IMR-90 (cell line): ENCODE results near the gene STEEP1. TPM values are rescaled to one million over a fixed set of nuclear protein-coding genes. Genes with fewer than 3 reads are reported as not detected.

Experiments
- ATAC-seq: fragments of 200-7000 bp; cut with Tn5 transposase; 2 replicates; pipeline ENCODE4 v1.9.1; 2020; ENCODE audit warnings: low read depth, mild to moderate bottlenecking, moderate library complexity
- BruUV-seq: library from RNA; stranded (reverse); fragments of 400-500 nt; replicated peaks from 2 replicates; lab custom pipeline; 2021; lab: Mats Ljungman, UMichigan
- CTCF ChIA-PET: fragments of 300-600 bp; formaldehyde crosslinking; extraction: SDS; loops from one replicate; lab custom pipeline; 2021; ENCODE audit warnings: antibody characterized with exemption; lab: Yijun Ruan, JAX
- POLR2A ChIA-PET: fragments of 300-600 bp; sonication (Branson Sonifier 250); formaldehyde crosslinking; loops from one replicate; lab custom pipeline; 2022; ENCODE audit warnings: antibody characterized with exemption; ENCODE audit not compliant: unreplicated experiment; lab: Charles Lee
- DNase-seq: peaks from one replicate; pipeline ENCODE4 v3.0.0; 2013
- H2AFZ ChIP-seq: replicated peaks from 2 replicates; pipeline ENCODE3; 2013; ENCODE audit warnings: low read length, mild to moderate bottlenecking; ENCODE audit not compliant: poor library complexity
- H2AK5ac ChIP-seq: 2 replicates; pipeline ENCODE4 v1.6.1; 2013; ENCODE audit warnings: low read depth, low read length, inconsistent platforms
- H2AK9ac ChIP-seq: replicated peaks from 2 replicates; pipeline ENCODE3; 2013; ENCODE audit warnings: mild to moderate bottlenecking, low read depth, low read length, moderate library complexity; ENCODE audit not compliant: poor library complexity
- H2BK120ac ChIP-seq: 2 replicates; pipeline ENCODE4 v1.6.1; 2013; ENCODE audit warnings: low read depth, low read length, inconsistent platforms
- H2BK15ac ChIP-seq: 3 replicates; pipeline ENCODE4 v1.6.1; 2013; ENCODE audit warnings: low read depth, low read length, inconsistent platforms
- H2BK20ac ChIP-seq: 2 replicates; pipeline ENCODE4 v1.6.1; 2013; ENCODE audit warnings: low read depth, mild to moderate bottlenecking, inconsistent platforms, low read length, moderate library complexity
- H2BK5ac ChIP-seq: 2 replicates; pipeline ENCODE4 v1.6.1; 2013; ENCODE audit warnings: mild to moderate bottlenecking, low read depth, low read length, inconsistent platforms; ENCODE audit not compliant: poor library complexity, severe bottlenecking
- H3K14ac ChIP-seq: replicated peaks from 2 replicates; pipeline ENCODE4 v1.6.1; 2013; ENCODE audit warnings: low read depth, low read length, inconsistent platforms
- H3K18ac ChIP-seq: 2 replicates; pipeline ENCODE4 v1.6.1; 2013; ENCODE audit warnings: low read depth, low read length, control low read depth
- H3K23ac ChIP-seq: 2 replicates; pipeline ENCODE4 v1.6.1; 2013; ENCODE audit warnings: low read depth, low read length, inconsistent platforms
- H3K27ac ChIP-seq: 2 replicates; pipeline ENCODE4 v1.5.1; 2013; ENCODE audit warnings: mild to moderate bottlenecking, control low read depth, low read length; ENCODE audit not compliant: insufficient read depth
- H3K27me3 ChIP-seq: 2 replicates; pipeline ENCODE4 v1.6.1; 2013; ENCODE audit warnings: low read length; ENCODE audit not compliant: control insufficient read depth, insufficient read depth
- H3K36me3 ChIP-seq: 2 replicates; pipeline ENCODE4 v1.6.1; 2013; ENCODE audit warnings: low read length, mixed read lengths; ENCODE audit not compliant: control insufficient read depth, insufficient read depth
- H3K4ac ChIP-seq: 2 replicates; pipeline ENCODE4 v1.6.1; 2013; ENCODE audit warnings: low read depth, low read length, inconsistent platforms
- H3K4me1 ChIP-seq: 2 replicates; pipeline ENCODE4 v1.6.1; 2013; ENCODE audit warnings: low read length, mixed read lengths; ENCODE audit not compliant: control insufficient read depth, insufficient read depth
- H3K4me2 ChIP-seq: 2 replicates; pipeline ENCODE4 v1.6.1; 2013; ENCODE audit warnings: low read depth, mild to moderate bottlenecking, control low read depth, low read length, moderate library complexity
- H3K4me3 ChIP-seq: 2 replicates; pipeline ENCODE4 v1.5.1; 2013; ENCODE audit warnings: low read depth, mild to moderate bottlenecking, control low read depth, low read length, moderate library complexity; ENCODE audit not compliant: insufficient read depth
- H3K56ac ChIP-seq: 2 replicates; pipeline ENCODE4 v1.6.1; 2013; ENCODE audit warnings: low read length, inconsistent platforms; ENCODE audit not compliant: insufficient read depth; ENCODE audit errors: extremely low read depth
- H3K79me1 ChIP-seq, 2 experiments: 2 replicates each; pipeline ENCODE4 v1.6.1; 2013; ENCODE audit warnings: low read length in 2 of 2, inconsistent platforms in 1 of 2, low read depth in 1 of 2
- H3K9ac ChIP-seq: 2 replicates; pipeline ENCODE4 v1.6.1; 2013; ENCODE audit warnings: low read depth, low read length, control low read depth
- H3K9me1 ChIP-seq: 2 replicates; pipeline ENCODE4 v1.6.1; 2013; ENCODE audit warnings: low read length, inconsistent platforms; ENCODE audit not compliant: insufficient read depth
- H3K9me3 ChIP-seq: 2 replicates; pipeline ENCODE4 v1.6.1; 2013; ENCODE audit warnings: low read length; ENCODE audit not compliant: control insufficient read depth, insufficient read depth
- H4K20me1 ChIP-seq: 2 replicates; pipeline ENCODE4 v1.6.1; 2013; ENCODE audit warnings: low read length, inconsistent platforms; ENCODE audit not compliant: insufficient read depth
- H4K5ac ChIP-seq: 2 replicates; pipeline ENCODE4 v1.6.1; 2013; ENCODE audit warnings: mild to moderate bottlenecking, low read depth, low read length, control low read depth
- H4K8ac ChIP-seq, 2 experiments: 2 replicates each; pipeline ENCODE4 v1.6.1; 2013; ENCODE audit warnings: low read depth in 2 of 2, low read length in 2 of 2, control low read depth in 1 of 2, inconsistent platforms in 1 of 2
- H4K91ac ChIP-seq: 2 replicates; pipeline ENCODE4 v1.6.1; 2013; ENCODE audit warnings: low read depth, low read length, inconsistent platforms; ENCODE audit not compliant: insufficient read depth
- BHLHE40 ChIP-seq: fragments of 150-350 bp; IDR thresholded peaks from 2 replicates; pipeline ENCODE4 v1.6.1; 2016; ENCODE audit warnings: mild to moderate bottlenecking, low read depth, low read length
- CTCF ChIP-seq: conservative IDR thresholded peaks from 2 replicates; pipeline ENCODE4 v1.5.1; 2012; ENCODE audit warnings: mild to moderate bottlenecking, low read depth, low read length, improper control_type of control experiment
- ELK1 ChIP-seq: fragments of 150-350 bp; IDR thresholded peaks from 2 replicates; pipeline ENCODE4 v1.6.1; 2016; ENCODE audit warnings: low read depth, mild to moderate bottlenecking, low read length, moderate library complexity, borderline replicate concordance
- FOS ChIP-seq: fragments of 150-350 bp; IDR thresholded peaks from 2 replicates; pipeline ENCODE4 v1.6.1; 2016; ENCODE audit warnings: low read depth, low read length
- MAZ ChIP-seq: IDR thresholded peaks from 2 replicates; pipeline ENCODE4 v1.6.1; 2012; ENCODE audit warnings: low read depth, mild to moderate bottlenecking, low read length, improper control_type of control experiment, moderate library complexity, borderline replicate concordance
- MXI1 ChIP-seq: IDR thresholded peaks from 2 replicates; pipeline ENCODE4 v1.6.1; 2012; ENCODE audit warnings: low read depth, mild to moderate bottlenecking, low read length, moderate library complexity, borderline replicate concordance
- NFE2L2 ChIP-seq: fragments of 150-350 bp; IDR thresholded peaks from 2 replicates; pipeline ENCODE4 v1.6.1; 2016; ENCODE audit warnings: low read depth, mild to moderate bottlenecking, low read length
- POLR2A ChIP-seq: IDR thresholded peaks from 2 replicates; pipeline ENCODE4 v1.6.1; 2012; ENCODE audit warnings: mild to moderate bottlenecking, low read depth, low read length
- RCOR1 ChIP-seq: IDR thresholded peaks from 2 replicates; pipeline ENCODE4 v1.6.1; 2012; ENCODE audit warnings: mild to moderate bottlenecking, low read length, improper control_type of control experiment; ENCODE audit not compliant: insufficient replicate concordance
- WGBS, 2 experiments: methylation state at CpG; one replicate each; pipeline versions ENCODE4 v1.1.5 to v1.1.7; 2013; ENCODE audit warnings: missing lambda C conversion rate in 2 of 2; ENCODE audit not compliant: insufficient read length in 1 of 2; ENCODE audit errors: extremely low coverage in 2 of 2; 5-methylcytosine and 5-hydroxymethylcytosine counted together
- dilution Hi-C: fragments of 300-500 bp; cut with HindIII; formaldehyde crosslinking; loops from one replicate; pipeline ENCODE4 v1.14.3; 2018; ENCODE audit warnings: low sequenced_read_pairs; ENCODE audit not compliant: unreplicated experiment
- in situ Hi-C: fragments of 300-500 bp; cut with MboI; formaldehyde crosslinking; loops from 3 replicates; pipeline ENCODE4 v1.14.3; 2019; ENCODE audit warnings: low sequenced_read_pairs, inconsistent platforms, mixed read lengths
- intact Hi-C: fragments of 100-400 bp; cut with micrococcal nuclease; formaldehyde crosslinking; loops from 2 replicates; pipeline ENCODE4 v1.10.0; 2022
- polyA plus RNA-seq, 3 experiments: library from polyadenylated mRNA; depleted of rRNA; stranded (reverse); fragments of >200 nt; gene quantifications; 2 replicates each; pipeline ENCODE4 v1.2.3, GENCODE V29; 2012; ENCODE audit warnings: low replicate concordance in 1 of 3
- total RNA-seq: library from RNA; depleted of rRNA; stranded (reverse); fragments of >200 nt; gene quantifications from 2 replicates; pipeline ENCODE4 v1.2.3, GENCODE V29; 2012

Gene STEEP1
- total and polyA plus RNA-seq, 2 of the 4 experiments (the other 2 are of a cell fraction), result 16.7 to 33.2 TPM

- no CpG with 5 or more reads among the region's 5 CpGs for WGBS, 2 experiments
- Histone ChIP-seq H3K56ac (no peak overlapping the region), H2AFZ (no peak overlapping the region), H2BK5ac (no peak overlapping the region), H4K5ac (no peak overlapping the region), H3K9ac (no peak overlapping the region), H3K27me3 (no peaks in the 10 kb centered on the region), H3K9me3 (no peaks in the 10 kb centered on the region), H2BK20ac (no peak overlapping the region), H3K18ac (no peak overlapping the region), H3K4me1 (no peaks in the 10 kb centered on the region), H2AK9ac (no peak overlapping the region), H3K14ac (no peak overlapping the region), H3K23ac (no peak overlapping the region), H4K91ac (no peak overlapping the region), H3K36me3 (peaks cover 10% of the 10 kb centered on the region), H4K8ac (no peak overlapping the region), H3K27ac (no peak overlapping the region), H3K4ac (no peak overlapping the region), H3K79me1 (no peaks in the 10 kb centered on the region), H3K4me3 (no peak overlapping the region), H2BK15ac (no peak overlapping the region), H2BK120ac (no peak overlapping the region), H4K20me1 (no peaks in the 10 kb centered on the region), H3K4me2 (no peak overlapping the region), H3K9me1 (no peaks in the 10 kb centered on the region), H2AK5ac (no peak overlapping the region)
- intact Hi-C loops (no loop called here), in situ Hi-C loops (no loop called here), dilution Hi-C loops (no loop called here)
- no peak for ATAC-seq
- ChIA-PET CTCF (no interaction called here), POLR2A (no interaction called here)
- no peak for DNase-seq
- no TSS peak for BruUV-seq
- TF ChIP-seq FOS, result no peak
- TF ChIP-seq MXI1, result no peak
- TF ChIP-seq ELK1, result no peak
- TF ChIP-seq RCOR1, result no peak
- TF ChIP-seq CTCF, result no peak
- TF ChIP-seq NFE2L2, result no peak
- no peak for TF ChIP-seq POLR2A
- TF ChIP-seq BHLHE40, result no peak
- no peak for TF ChIP-seq MAZ
Measured at GRCh38 chrX:119589810-119590209, 24.6 kb upstream of the STEEP1 start.
